K562 (cell line): Measurements from ENCODE around the gene TRIM38. TPM values are rescaled to one million over a fixed set of nuclear protein-coding genes. Genes with fewer than 3 reads are reported as not detected.
A peak's percentile ranks its signal among the peaks of the same experiment; 100 is the strongest.

Experiments used
- ATAC-seq: fragments of 200-7000 bp; cut with Tn5 transposase; 3 replicates; pipeline ENCODE4 v1.9.1; 2020; ENCODE audit warnings: moderate library complexity
- BruUV-seq: library from RNA; stranded (reverse); fragments of 400-500 nt; replicated peaks from 2 replicates; lab custom pipeline; 2021; lab: Mats Ljungman, UMichigan
- CTCF ChIA-PET: fragments of 300-600 bp; formaldehyde crosslinking; extraction: SDS; loops from one replicate; lab custom pipeline; 2021; ENCODE audit warnings: low intra/inter-chr PET ratio; lab: Yijun Ruan, JAX
- POLR2A ChIA-PET: fragments of 300-600, 350-650 bp; sonication (Branson Sonifier 250); formaldehyde crosslinking; extraction: SDS; loops from one replicate; lab custom pipeline; 2021; ENCODE audit warnings: antibody characterized with exemption, inconsistent platforms; lab: Yijun Ruan, JAX
- DNase-seq, 4 experiments: peaks; one replicate each; pipeline versions ENCODE4 v3.0.0 to v3.0.0-alpha.2; 2011 to 2018; ENCODE audit warnings: low spot score in 3 of 4, mixed read lengths in 3 of 4; ENCODE audit errors: extremely low read depth in 1 of 4
- FAIRE-seq: peaks from 2 replicates; lab custom pipeline; 2011; peaks lifted over from hg19 to GRCh38; lab: Jason Lieb, UNC
- H2AFZ ChIP-seq: 2 replicates; pipeline ENCODE4 v1.6.0; 2011; ENCODE audit warnings: low read depth, low read length, control low read depth, inconsistent platforms
- H3K27ac ChIP-seq: fragments of 200-600 bp; 3 replicates; pipeline ENCODE4 v1.8.0; 2011; ENCODE audit warnings: low read depth, mild to moderate bottlenecking, control low read depth, inconsistent platforms, low read length, moderate library complexity, mixed read lengths; ENCODE audit errors: extremely low read depth
- H3K27me3 ChIP-seq, 2 experiments: fragments of 300-600 bp in 1 of 2; 2 replicates in 1 of 2; 3 replicates in 1 of 2; pipeline versions ENCODE4 v1.6.0 to v1.8.0; 2011; ENCODE audit warnings: inconsistent platforms in 2 of 2, low read length in 2 of 2, mild to moderate bottlenecking in 1 of 2, mixed read lengths in 1 of 2, moderate library complexity in 1 of 2; ENCODE audit not compliant: control insufficient read depth in 2 of 2, insufficient read depth in 2 of 2
- H3K36me3 ChIP-seq: fragments of 300-600 bp; 3 replicates; pipeline ENCODE4 v1.8.0; 2011; ENCODE audit warnings: mild to moderate bottlenecking, low read length, inconsistent platforms; ENCODE audit not compliant: control insufficient read depth, insufficient read depth
- H3K4me1 ChIP-seq, 2 experiments: fragments of 200-600 bp in 1 of 2; replicated peaks in 1 of 2; 2 replicates in 1 of 2; 3 replicates in 1 of 2; pipeline versions ENCODE4 v1.5.1 to v1.8.0; 2011; ENCODE audit warnings: inconsistent platforms in 2 of 2, low read length in 2 of 2, mild to moderate bottlenecking in 1 of 2, mixed read lengths in 1 of 2, moderate library complexity in 1 of 2; ENCODE audit not compliant: control insufficient read depth in 2 of 2, insufficient read depth in 2 of 2
- H3K4me2 ChIP-seq: 2 replicates; pipeline ENCODE4 v1.6.1; 2011; ENCODE audit warnings: low read length, control low read depth, inconsistent platforms, mixed read lengths; ENCODE audit not compliant: insufficient read depth
- H3K4me3 ChIP-seq: fragments of 200-600 bp; sonication (generic), shearing (Covaris generic); 2 replicates; pipeline ENCODE4 v1.5.1; 2016; ENCODE audit warnings: control low read depth, inconsistent platforms
- H3K79me2 ChIP-seq: fragments of 200-600 bp; 3 replicates; pipeline ENCODE4 v1.8.0; 2011; ENCODE audit warnings: low read length, inconsistent platforms; ENCODE audit not compliant: control insufficient read depth, insufficient read depth
- H3K9ac ChIP-seq, 2 experiments: 2 replicates each; pipeline versions ENCODE4 v1.6.0 to v1.6.1; 2011; ENCODE audit warnings: low read depth in 2 of 2, low read length in 2 of 2, control low read depth in 1 of 2, inconsistent platforms in 1 of 2, mild to moderate bottlenecking in 1 of 2, mixed read lengths in 1 of 2; ENCODE audit not compliant: insufficient read depth in 1 of 2
- H3K9me1 ChIP-seq: one replicate; pipeline ENCODE4 v1.6.0; 2011; ENCODE audit warnings: inconsistent platforms, mild to moderate bottlenecking, low read length, moderate library complexity; ENCODE audit not compliant: control insufficient read depth, insufficient read depth
- H3K9me3 ChIP-seq: replicated peaks from 2 replicates; pipeline ENCODE4 v1.5.1; 2011; ENCODE audit warnings: low read depth, low read length, inconsistent platforms; ENCODE audit not compliant: control insufficient read depth, insufficient read depth
- H4K20me1 ChIP-seq: replicated peaks from 2 replicates; pipeline ENCODE4 v1.6.1; 2011; ENCODE audit warnings: low read length, inconsistent platforms, mixed read lengths; ENCODE audit not compliant: control insufficient read depth, insufficient read depth
- ZZZ3 ChIP-seq: fragments of 450-650 bp; IDR thresholded peaks from 2 replicates; pipeline ENCODE4 v1.6.1; 2016; ENCODE audit warnings: antibody characterized with exemption, mild to moderate bottlenecking, moderate library complexity
- WGBS: fragments of 100-300 bp; shearing (Covaris generic); methylation state at CpG from one replicate; pipeline ENCODE4 v1.1.6; 2016; ENCODE audit warnings: low coverage, mixed read lengths; ENCODE audit not compliant: insufficient coverage; ENCODE audit errors: missing lambda C conversion rate; 5-methylcytosine and 5-hydroxymethylcytosine counted together
- in situ Hi-C: fragments of 300-500 bp; cut with MboI; formaldehyde crosslinking; loops from 4 replicates; pipeline ENCODE4 v1.15.0; 2018; ENCODE audit warnings: inconsistent platforms, mixed read lengths
- intact Hi-C: fragments of 100-400 bp; cut with micrococcal nuclease; formaldehyde crosslinking; loops from 2 replicates; pipeline ENCODE4 v1.14.2; 2022
- polyA plus RNA-seq, 8 experiments: library from polyadenylated mRNA; depleted of rRNA in 4 of 8; stranded (reverse) in 5 of 8; unstranded in 3 of 8; fragments of >200 nt; fragmentation: Nextera tagmentation in 2 of 8; fragmentation: Illumina TruSeq in 1 of 8; extraction: Ambion mirVana in 2 of 8; extraction: Trizol in 1 of 8; gene quantifications; 2 replicates each; pipeline versions ENCODE4 v1.2.1 to v1.2.3, GENCODE V29; 2011 to 2014; ENCODE audit warnings: inconsistent platforms in 1 of 8, missing spikeins in 1 of 8
- total RNA-seq, 7 experiments: library from RNA; depleted of rRNA in 6 of 7; stranded (reverse); fragments of >200 nt in 6 of 7; fragmentation: Illumina TruSeq in 2 of 7; extraction: Trizol in 2 of 7; gene quantifications; 2 replicates each; pipeline versions ENCODE4 v1.2.1 to v1.2.3, GENCODE V29; 2011 to 2021; ENCODE audit warnings: low replicate concordance in 1 of 7
- TF ChIP-seq, protein P1 (sequence below), 2 experiments: fragments of 450-650 bp; IDR thresholded peaks; 2 replicates each; pipeline ENCODE4 v1.6.1; 2018; ENCODE audit warnings: mild to moderate bottlenecking in 2 of 2, low read depth in 1 of 2; ENCODE audit not compliant: partially characterized antibody in 2 of 2
- TF ChIP-seq, protein P2 (sequence below): fragments of 450-650 bp; IDR thresholded peaks from 2 replicates; pipeline ENCODE4 v1.6.1; 2016; ENCODE audit warnings: missing biosample characterization, missing genetic modification characterization
- TF ChIP-seq, protein P3 (sequence below): sonication (generic); formaldehyde crosslinking; IDR thresholded peaks from 2 replicates; pipeline ENCODE4 v1.8.1; 2023; ENCODE audit warnings: missing genetic modification reagents, mild to moderate bottlenecking, borderline replicate concordance

The TRIM38 gene
- total and polyA plus RNA-seq, 9 of the 15 experiments (the other 6 are each of a cell fraction or from before 2014, with no cell fraction given): 1.7 to 6.7 (median 6.3) TPM

DNA sequence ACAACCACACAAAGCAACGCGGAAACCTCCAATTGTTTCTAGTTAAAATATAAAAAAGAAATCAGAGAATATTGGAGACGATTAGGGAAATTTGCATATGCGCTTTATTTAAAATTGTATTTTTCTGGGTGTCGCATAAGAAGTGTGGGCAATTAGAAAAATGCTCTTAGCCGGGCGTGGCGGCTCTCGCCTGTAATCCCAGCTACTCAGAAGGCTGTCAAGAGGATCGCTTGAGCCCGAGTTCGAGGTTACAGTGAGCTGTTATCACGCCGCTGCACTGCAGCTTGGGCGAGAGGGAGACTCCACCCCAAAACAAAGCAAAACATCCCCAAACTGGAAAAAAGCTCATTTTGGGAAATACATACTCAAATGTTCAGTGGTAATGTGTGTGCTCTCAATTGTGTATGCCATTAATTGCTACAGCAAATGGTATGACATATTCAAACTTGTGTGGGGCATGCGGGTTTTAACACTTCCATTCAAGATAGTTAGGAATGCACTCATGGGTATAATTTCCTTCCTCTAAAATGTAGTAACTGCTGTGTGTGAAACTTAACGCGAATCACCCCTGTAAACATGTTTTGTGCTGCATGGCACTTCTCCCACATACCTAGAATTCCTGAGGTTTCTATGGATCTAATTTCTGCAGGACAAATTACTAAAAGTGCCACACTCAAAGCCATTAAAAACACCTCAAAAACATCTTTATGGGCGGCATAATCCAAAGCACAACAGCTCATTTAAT, 69.9 kb downstream of the TRIM38 start (continued):
- TF ChIP-seq, protein P1, sequence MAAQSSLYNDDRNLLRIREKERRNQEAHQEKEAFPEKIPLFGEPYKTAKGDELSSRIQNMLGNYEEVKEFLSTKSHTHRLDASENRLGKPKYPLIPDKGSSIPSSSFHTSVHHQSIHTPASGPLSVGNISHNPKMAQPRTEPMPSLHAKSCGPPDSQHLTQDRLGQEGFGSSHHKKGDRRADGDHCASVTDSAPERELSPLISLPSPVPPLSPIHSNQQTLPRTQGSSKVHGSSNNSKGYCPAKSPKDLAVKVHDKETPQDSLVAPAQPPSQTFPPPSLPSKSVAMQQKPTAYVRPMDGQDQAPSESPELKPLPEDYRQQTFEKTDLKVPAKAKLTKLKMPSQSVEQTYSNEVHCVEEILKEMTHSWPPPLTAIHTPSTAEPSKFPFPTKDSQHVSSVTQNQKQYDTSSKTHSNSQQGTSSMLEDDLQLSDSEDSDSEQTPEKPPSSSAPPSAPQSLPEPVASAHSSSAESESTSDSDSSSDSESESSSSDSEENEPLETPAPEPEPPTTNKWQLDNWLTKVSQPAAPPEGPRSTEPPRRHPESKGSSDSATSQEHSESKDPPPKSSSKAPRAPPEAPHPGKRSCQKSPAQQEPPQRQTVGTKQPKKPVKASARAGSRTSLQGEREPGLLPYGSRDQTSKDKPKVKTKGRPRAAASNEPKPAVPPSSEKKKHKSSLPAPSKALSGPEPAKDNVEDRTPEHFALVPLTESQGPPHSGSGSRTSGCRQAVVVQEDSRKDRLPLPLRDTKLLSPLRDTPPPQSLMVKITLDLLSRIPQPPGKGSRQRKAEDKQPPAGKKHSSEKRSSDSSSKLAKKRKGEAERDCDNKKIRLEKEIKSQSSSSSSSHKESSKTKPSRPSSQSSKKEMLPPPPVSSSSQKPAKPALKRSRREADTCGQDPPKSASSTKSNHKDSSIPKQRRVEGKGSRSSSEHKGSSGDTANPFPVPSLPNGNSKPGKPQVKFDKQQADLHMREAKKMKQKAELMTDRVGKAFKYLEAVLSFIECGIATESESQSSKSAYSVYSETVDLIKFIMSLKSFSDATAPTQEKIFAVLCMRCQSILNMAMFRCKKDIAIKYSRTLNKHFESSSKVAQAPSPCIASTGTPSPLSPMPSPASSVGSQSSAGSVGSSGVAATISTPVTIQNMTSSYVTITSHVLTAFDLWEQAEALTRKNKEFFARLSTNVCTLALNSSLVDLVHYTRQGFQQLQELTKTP (IDR thresholded peaks at IDR 0.05; ENCODE audit: low read depth in 1 of 2, partially characterized antibody in 2 of 2): peak in 1 of 2 experiments; percentile 2

DNA sequence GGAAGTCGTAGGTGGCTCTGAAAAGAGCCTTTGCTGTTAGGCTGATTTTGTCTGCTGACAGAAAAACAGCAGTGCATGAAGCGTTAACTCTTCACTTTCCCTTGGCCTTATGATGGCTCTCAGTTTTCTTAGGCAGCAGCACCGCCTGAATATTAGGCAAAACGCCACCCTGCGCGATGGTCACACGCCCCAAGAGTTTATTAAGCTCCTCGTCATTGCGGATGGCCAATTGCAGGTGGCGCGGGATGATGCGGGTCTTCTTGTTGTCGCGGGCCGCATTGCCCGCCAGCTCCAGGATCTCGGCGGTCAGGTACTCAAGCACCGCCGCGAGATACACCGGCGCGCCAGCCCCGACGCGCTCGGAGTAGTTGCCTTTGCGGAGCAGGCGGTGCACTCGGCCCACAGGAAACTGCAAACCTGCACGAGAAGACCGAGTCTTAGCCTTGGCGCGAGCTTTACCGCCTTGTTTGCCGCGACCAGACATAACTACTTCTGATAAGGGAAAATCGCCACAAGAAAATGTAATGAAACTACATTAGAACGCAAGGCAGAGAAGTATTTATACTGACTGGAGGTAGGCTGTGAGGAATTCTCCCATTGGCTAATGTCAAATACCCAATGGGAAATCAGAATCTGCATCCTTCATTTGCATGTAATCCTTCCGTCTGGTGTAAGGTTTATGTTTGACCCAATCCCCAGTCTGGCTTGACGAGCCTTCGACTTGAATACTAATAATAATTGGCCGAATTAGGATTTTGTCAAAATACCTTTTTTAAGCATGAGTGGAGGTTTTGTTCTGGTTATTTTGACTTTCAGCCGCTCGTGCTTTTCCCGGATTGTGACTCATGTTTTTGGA, 70.7 kb downstream of the TRIM38 start:
- intact Hi-C loops (loop anchor here (1.0 to 10.0 kb wide), 5 partner anchors 124 to 1859 kb away; a partner anchor contains a TSS), in situ Hi-C loops (loop anchor here (5.0 kb wide), 1 partner anchor 1099 kb away; a partner anchor contains a TSS)
- no peaks in the 10 kb centered on the region for H3K27me3 ChIP-seq
- peak; percentile 88 for FAIRE-seq
- WGBS: under 1% methylated on average over 47 of the region's 47 CpGs
- POLR2A ChIA-PET: interaction anchor here (0.6 to 13.8 kb wide), 27 partner anchors 8 to 1860 kb away, joined by 3 to 597 read pairs (median 13); partner anchors contain the start of gene HFE
- H3K27ac ChIP-seq: peak overlapping the region; percentile 99
- H4K20me1 ChIP-seq: peaks cover 5% of the 10 kb centered on the region
- no peaks in the 10 kb centered on the region for H3K9me3 ChIP-seq
- CTCF ChIA-PET: interaction anchor here (1.5 kb wide), 1 partner anchor 22 kb away, joined by 4 read pairs; no protein-coding TSS in a partner anchor
- H3K9ac ChIP-seq: peak overlapping the region; percentile 92 to 94
- no peaks in the 10 kb centered on the region for H3K9me1 ChIP-seq
- peak; percentile 63 for ATAC-seq
- H3K4me2 ChIP-seq: peak overlapping the region; percentile 99
- peaks cover 13 to 35% of the 10 kb centered on the region in 2 experiments for H3K4me1 ChIP-seq
- peak overlapping the region; percentile 54 for H2AFZ ChIP-seq
- BruUV-seq: no TSS peak
- H3K79me2 ChIP-seq: peaks cover 44% of the 10 kb centered on the region
- H3K36me3 ChIP-seq: peaks cover 7% of the 10 kb centered on the region; the same call in 1 of the 3 replicates
- peak overlapping the region; percentile 61 for H3K4me3 ChIP-seq
- peak; percentile 70 to 97 (median 86) for DNase-seq
- no peak for TF ChIP-seq ZZZ3
- TF ChIP-seq, protein P2, sequence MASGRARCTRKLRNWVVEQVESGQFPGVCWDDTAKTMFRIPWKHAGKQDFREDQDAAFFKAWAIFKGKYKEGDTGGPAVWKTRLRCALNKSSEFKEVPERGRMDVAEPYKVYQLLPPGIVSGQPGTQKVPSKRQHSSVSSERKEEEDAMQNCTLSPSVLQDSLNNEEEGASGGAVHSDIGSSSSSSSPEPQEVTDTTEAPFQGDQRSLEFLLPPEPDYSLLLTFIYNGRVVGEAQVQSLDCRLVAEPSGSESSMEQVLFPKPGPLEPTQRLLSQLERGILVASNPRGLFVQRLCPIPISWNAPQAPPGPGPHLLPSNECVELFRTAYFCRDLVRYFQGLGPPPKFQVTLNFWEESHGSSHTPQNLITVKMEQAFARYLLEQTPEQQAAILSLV (tag): no peak
- TF ChIP-seq, protein P3, sequence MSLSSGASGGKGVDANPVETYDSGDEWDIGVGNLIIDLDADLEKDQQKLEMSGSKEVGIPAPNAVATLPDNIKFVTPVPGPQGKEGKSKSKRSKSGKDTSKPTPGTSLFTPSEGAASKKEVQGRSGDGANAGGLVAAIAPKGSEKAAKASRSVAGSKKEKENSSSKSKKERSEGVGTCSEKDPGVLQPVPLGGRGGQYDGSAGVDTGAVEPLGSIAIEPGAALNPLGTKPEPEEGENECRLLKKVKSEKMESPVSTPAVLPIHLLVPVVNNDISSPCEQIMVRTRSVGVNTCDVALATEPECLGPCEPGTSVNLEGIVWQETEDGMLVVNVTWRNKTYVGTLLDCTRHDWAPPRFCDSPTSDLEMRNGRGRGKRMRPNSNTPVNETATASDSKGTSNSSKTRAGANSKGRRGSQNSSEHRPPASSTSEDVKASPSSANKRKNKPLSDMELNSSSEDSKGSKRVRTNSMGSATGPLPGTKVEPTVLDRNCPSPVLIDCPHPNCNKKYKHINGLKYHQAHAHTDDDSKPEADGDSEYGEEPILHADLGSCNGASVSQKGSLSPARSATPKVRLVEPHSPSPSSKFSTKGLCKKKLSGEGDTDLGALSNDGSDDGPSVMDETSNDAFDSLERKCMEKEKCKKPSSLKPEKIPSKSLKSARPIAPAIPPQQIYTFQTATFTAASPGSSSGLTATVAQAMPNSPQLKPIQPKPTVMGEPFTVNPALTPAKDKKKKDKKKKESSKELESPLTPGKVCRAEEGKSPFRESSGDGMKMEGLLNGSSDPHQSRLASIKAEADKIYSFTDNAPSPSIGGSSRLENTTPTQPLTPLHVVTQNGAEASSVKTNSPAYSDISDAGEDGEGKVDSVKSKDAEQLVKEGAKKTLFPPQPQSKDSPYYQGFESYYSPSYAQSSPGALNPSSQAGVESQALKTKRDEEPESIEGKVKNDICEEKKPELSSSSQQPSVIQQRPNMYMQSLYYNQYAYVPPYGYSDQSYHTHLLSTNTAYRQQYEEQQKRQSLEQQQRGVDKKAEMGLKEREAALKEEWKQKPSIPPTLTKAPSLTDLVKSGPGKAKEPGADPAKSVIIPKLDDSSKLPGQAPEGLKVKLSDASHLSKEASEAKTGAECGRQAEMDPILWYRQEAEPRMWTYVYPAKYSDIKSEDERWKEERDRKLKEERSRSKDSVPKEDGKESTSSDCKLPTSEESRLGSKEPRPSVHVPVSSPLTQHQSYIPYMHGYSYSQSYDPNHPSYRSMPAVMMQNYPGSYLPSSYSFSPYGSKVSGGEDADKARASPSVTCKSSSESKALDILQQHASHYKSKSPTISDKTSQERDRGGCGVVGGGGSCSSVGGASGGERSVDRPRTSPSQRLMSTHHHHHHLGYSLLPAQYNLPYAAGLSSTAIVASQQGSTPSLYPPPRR: peak; percentile 51; the same call in 1 of the 2 replicates
